Thyroid gland (tissue), 4 donors: Measurements from ENCODE around the gene WNT5B. TPM values are rescaled to one million over a fixed set of nuclear protein-coding genes. Genes with fewer than 3 reads are reported as not detected.

ENCODE experiments used
- DNase-seq, 2 donors: peaks; one replicate each; pipeline ENCODE4 v3.0.0-alpha.2; 2019
- H3K27ac ChIP-seq, 3 donors: fragments of 200-600 bp; sonication (generic); 1 replicate in 2 of 3; 2 replicates in 1 of 3; pipeline ENCODE4 v1.5.1; 2016 to 2019; ENCODE audit warnings: mild to moderate bottlenecking in 1 of 3, moderate library complexity in 1 of 3
- H3K27me3 ChIP-seq: fragments of 200-600 bp; sonication (generic); one replicate; pipeline ENCODE4 v1.5.1; 2019
- H3K36me3 ChIP-seq, 2 donors: fragments of 200-600 bp; sonication (generic); one replicate each; pipeline ENCODE4 v1.5.1; 2016 to 2019
- H3K4me1 ChIP-seq, 2 donors: fragments of 200-600 bp; sonication (generic); one replicate each; pipeline ENCODE4 v1.5.1; 2017 to 2019
- H3K4me3 ChIP-seq, 3 donors: fragments of 200-600 bp; sonication (generic); replicated peaks in 1 of 3; 1 replicate in 2 of 3; 2 replicates in 1 of 3; pipeline ENCODE4 v1.5.1; 2016; ENCODE audit warnings: mild to moderate bottlenecking in 1 of 3
- H3K9me3 ChIP-seq: fragments of 200-600 bp; sonication (generic); one replicate; pipeline ENCODE4 v1.5.1; 2017
- POLR2A ChIP-seq, 2 donors: fragments of 450-650 bp; IDR thresholded peaks; one replicate each; pipeline ENCODE4 v1.6.1; 2017; ENCODE audit warnings: antibody characterized with exemption in 2 of 2, mild to moderate bottlenecking in 2 of 2, moderate library complexity in 1 of 2
- WGBS, 2 donors: methylation state at CpG; one replicate each; pipeline ENCODE4 v1.1.5; 2017; 5-methylcytosine and 5-hydroxymethylcytosine counted together
- intact Hi-C: fragments of 100-400 bp; cut with DNase I; formaldehyde crosslinking; loops from one replicate; pipeline ENCODE4 v1.15.1; 2023
- total RNA-seq, 4 donors: library from RNA; depleted of rRNA; stranded (reverse); fragments of >200 nt; gene quantifications; one replicate each; pipeline ENCODE4 v1.2.3, GENCODE V29; 2016
- TF ChIP-seq, protein P1 (sequence below), 6 experiments: fragments of 200-600 bp in 3 of 6; fragments of 450-650 bp in 3 of 6; sonication (generic) in 3 of 6; IDR thresholded peaks; one replicate each; pipeline ENCODE4 v1.5.1; 2016 to 2019; ENCODE audit warnings: antibody characterized with exemption in 6 of 6, mild to moderate bottlenecking in 2 of 6, inconsistent platforms in 1 of 6, moderate library complexity in 1 of 6

The WNT5B gene
- total RNA-seq = 1 to 10 TPM in 1 of 4 donors, under 1 TPM in 3; 0.78 to 4.3 (median 0.95) TPM

DNA sequence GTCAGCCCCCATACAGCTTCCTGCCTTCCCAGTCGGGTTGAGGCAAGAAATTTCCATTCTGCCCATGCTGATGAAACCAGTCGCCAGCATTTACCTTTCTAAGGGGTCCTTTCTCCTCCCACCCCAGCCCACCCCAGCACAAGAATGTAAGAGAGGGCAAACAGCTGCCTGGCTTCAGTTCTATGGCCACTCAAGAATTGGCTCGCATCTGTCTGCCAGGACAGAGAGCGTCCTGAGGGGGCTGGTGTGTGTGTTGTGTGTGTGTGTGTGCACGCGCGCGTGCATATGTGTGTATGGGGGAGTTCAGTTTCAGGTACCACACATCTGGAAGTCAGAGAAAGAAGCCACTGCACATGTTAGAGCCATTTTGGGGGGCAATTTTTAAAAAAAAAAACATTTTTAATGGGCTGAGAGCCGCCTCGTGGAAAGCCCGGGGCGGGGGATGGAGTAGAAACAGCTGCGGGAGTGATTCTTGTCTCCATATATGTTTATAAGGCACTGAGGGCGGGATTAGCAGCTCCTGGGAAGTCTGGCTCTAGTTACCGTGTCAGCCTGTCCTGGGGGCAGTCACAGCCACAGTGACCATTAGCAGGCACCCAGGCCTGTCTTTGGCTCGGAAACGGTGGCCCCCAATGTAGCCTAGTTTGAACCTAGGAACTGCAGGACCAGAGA, at the start of gene WNT5B:
WNT5B (plus strand) TSS at position 566 of the 672 bp plus-strand sequence. CDS start 2,124 bp downstream, outside the sequence.
- no peaks in the 10 kb centered on the region for H3K9me3 ChIP-seq
- peaks cover 0 to 16% of the 10 kb centered on the region in 2 donors for H3K4me1 ChIP-seq
- H3K4me3 ChIP-seq = peak within 1 kb of the TSS in 2 of 3 donors; percentile 27 to 55
- no peak for TF ChIP-seq POLR2A (IDR thresholded peaks at IDR 0.05)
- TF ChIP-seq, protein P1, sequence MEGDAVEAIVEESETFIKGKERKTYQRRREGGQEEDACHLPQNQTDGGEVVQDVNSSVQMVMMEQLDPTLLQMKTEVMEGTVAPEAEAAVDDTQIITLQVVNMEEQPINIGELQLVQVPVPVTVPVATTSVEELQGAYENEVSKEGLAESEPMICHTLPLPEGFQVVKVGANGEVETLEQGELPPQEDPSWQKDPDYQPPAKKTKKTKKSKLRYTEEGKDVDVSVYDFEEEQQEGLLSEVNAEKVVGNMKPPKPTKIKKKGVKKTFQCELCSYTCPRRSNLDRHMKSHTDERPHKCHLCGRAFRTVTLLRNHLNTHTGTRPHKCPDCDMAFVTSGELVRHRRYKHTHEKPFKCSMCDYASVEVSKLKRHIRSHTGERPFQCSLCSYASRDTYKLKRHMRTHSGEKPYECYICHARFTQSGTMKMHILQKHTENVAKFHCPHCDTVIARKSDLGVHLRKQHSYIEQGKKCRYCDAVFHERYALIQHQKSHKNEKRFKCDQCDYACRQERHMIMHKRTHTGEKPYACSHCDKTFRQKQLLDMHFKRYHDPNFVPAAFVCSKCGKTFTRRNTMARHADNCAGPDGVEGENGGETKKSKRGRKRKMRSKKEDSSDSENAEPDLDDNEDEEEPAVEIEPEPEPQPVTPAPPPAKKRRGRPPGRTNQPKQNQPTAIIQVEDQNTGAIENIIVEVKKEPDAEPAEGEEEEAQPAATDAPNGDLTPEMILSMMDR (IDR thresholded peaks at IDR 0.05) = no peak
- H3K27me3 ChIP-seq = no peaks in the 10 kb centered on the region
- no peak for DNase-seq
- WGBS, 2 donors = 72% methylated on average over 17 of the region's 17 CpGs
- no peaks in the 10 kb centered on the region for H3K36me3 ChIP-seq
- intact Hi-C loops = no loop called here
- H3K27ac ChIP-seq = no peak within 1 kb of the TSS

DNA sequence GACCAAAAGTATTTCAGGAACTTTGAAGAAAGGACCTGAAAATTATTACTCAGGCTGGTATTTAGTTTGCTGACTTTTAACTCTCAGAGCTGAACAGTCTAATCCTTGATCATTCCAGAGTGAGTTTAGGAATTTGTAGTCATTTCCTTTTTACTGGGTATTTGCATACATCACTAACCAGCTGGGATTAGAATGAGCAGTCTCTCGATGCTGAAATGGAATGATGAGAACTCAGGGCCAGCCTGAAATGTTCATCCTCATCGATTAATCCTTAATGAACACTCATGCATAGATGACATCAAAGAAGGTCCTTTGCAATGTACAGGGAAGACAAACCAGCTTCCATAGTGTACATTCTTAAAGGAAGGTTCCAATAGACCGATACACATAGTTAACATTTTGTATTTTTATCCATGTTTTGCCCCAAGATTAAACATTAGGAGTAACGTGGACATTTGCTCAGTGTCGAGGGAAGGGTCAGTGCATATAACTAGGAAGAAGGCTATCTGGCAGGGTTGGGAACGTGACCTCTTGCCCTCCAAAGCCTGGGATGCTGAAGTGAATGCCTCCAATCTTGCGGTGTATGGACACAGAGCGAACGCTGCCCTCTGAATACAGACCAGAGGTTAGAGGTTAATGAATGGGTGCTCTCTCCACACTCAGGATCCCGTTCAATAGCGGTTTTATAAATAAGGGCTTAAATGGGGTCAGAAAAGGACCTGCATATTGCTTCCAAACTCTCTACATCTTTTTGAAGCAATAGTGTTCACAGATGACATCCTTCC, 49.2 kb upstream of the WNT5B start:
- H3K27ac ChIP-seq = no peak overlapping the region
- TF ChIP-seq POLR2A (IDR thresholded peaks at IDR 0.05) = no peak
- TF ChIP-seq, protein P1 (IDR thresholded peaks at IDR 0.05) = no peak
- intact Hi-C loops = loop anchor here (5.0 to 10.0 kb wide), 2 partner anchors 463 to 1005 kb away; no protein-coding TSS in a partner anchor
- H3K4me1 ChIP-seq = peaks cover 14 to 21% of the 10 kb centered on the region in 2 donors
- H3K9me3 ChIP-seq = no peaks in the 10 kb centered on the region
- DNase-seq = no peak
- H3K36me3 ChIP-seq = no peaks in the 10 kb centered on the region
- H3K27me3 ChIP-seq = no peaks in the 10 kb centered on the region
- WGBS, 2 donors = 91 to 92% methylated on average over 11 of the region's 11 CpGs
- no peak overlapping the region for H3K4me3 ChIP-seq

DNA sequence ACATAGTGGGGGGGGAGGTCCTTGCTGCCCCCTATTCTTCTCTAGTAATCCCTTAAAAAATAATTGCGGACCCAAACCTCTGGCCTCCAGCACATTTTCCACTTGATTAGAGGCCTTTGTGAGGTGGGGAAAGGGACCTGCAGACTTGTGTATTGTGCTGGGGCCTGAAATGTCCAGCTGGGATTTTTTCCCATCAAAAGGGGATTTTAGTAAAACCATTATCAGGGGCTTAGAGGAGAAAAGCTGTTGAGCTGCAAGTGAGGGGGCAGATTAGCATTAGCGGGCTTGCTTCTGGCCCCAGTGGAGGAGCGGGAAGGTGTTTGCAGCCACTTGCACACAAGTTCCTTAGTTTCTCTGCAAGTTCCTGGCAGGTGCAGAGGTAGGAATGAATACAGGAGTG, 48.5 kb upstream of the WNT5B start:
- WGBS, 2 donors = 97 to 99% methylated on average over 3 of the region's 3 CpGs
- no peak overlapping the region for H3K27ac ChIP-seq
- H3K27me3 ChIP-seq = no peaks in the 10 kb centered on the region
- H3K9me3 ChIP-seq = no peaks in the 10 kb centered on the region
- TF ChIP-seq, protein P1 (IDR thresholded peaks at IDR 0.05) = no peak
- no peak for TF ChIP-seq POLR2A (IDR thresholded peaks at IDR 0.05)
- intact Hi-C loops = loop anchor here (5.0 to 10.0 kb wide), 2 partner anchors 463 to 1006 kb away; no protein-coding TSS in a partner anchor
- no peaks in the 10 kb centered on the region for H3K36me3 ChIP-seq
- no peak overlapping the region for H3K4me3 ChIP-seq
- peaks cover 7 to 15% of the 10 kb centered on the region in 2 donors for H3K4me1 ChIP-seq
- DNase-seq = no peak

DNA sequence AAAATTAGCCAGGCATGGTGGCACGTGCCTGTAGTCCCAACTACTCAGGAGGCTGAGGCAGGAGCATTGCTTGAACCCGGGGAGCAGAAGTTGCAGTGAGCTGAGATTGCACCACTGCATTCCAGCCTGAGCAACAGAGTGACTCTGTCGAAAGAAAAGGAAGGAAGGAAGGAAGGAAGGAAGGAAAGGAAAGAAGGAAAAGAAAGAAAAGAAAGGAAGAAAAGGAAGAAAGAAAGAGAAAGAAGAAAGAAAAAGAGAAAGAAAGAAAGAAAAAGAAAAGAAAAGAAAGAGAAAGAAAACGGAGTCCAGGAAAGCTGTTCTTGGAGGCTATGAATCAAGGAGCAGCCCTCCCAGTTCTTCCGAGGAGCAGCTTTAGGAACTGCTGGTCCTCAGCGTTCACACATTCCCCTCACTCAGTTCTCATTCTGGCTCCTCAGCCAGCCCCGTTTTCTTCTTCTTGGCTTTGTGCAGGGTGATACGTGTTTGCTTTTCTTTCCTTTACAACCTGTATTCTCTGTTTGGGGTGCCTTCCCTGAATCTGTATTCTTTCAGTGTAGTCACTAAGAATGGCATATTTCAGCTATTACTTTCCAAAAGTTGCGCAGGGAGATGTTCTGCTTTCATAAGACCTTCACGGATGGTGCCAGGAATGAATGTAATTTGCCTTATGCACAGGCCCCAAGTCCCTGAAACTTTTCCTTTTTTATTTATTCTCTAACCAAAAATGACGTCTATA, 46.9 kb upstream of the WNT5B start:
- Histone ChIP-seq H3K36me3 (no peaks in the 10 kb centered on the region), H3K27me3 (no peaks in the 10 kb centered on the region), H3K4me3 (no peak overlapping the region), H3K9me3 (no peaks in the 10 kb centered on the region), H3K4me1 (no peaks in the 10 kb centered on the region), H3K27ac (no peak overlapping the region)
- DNase-seq = no peak
- TF ChIP-seq POLR2A (IDR thresholded peaks at IDR 0.05) = no peak
- TF ChIP-seq, protein P1 (IDR thresholded peaks at IDR 0.05) = no peak
- WGBS, 2 donors = 89 to 90% methylated on average over 11 of the region's 11 CpGs
- intact Hi-C loops = loop anchor here (5.0 to 10.0 kb wide), 2 partner anchors 465 to 1007 kb away; no protein-coding TSS in a partner anchor
